HepG2 (cell line): ENCODE results near the gene HCK. TPM values are rescaled to one million over a fixed set of nuclear protein-coding genes. Genes with fewer than 3 reads are reported as not detected.

ENCODE experiments used
- CBFB ChIP-seq: sonication (generic); formaldehyde crosslinking; IDR thresholded peaks from 2 replicates; pipeline ENCODE4 v1.4.0; 2020; ENCODE audit warnings: missing genetic modification reagents
- ERF ChIP-seq: IDR thresholded peaks from 2 replicates; pipeline ENCODE4 v1.6.1; 2018; ENCODE audit warnings: missing biosample characterization, missing genetic modification reagents
- HMGA1 ChIP-seq: sonication (generic); formaldehyde crosslinking; conservative IDR thresholded peaks from 2 replicates; pipeline ENCODE4 v1.4.0; 2020; ENCODE audit warnings: missing genetic modification reagents
- HOXA9 ChIP-seq: sonication (generic); formaldehyde crosslinking; IDR thresholded peaks from 2 replicates; pipeline ENCODE4 v1.8.1; 2022; ENCODE audit warnings: missing genetic modification reagents, mild to moderate bottlenecking, moderate library complexity, borderline replicate concordance
- KLF13 ChIP-seq: sonication (generic); formaldehyde crosslinking; IDR thresholded peaks from 2 replicates; pipeline ENCODE4 v1.4.0; 2020; ENCODE audit warnings: mild to moderate bottlenecking, missing genetic modification reagents
- MAF1 ChIP-seq: sonication (generic); formaldehyde crosslinking; IDR thresholded peaks from 2 replicates; pipeline ENCODE4 v1.5.0; 2020; ENCODE audit warnings: missing genetic modification reagents, borderline replicate concordance
- NCOA2 ChIP-seq: sonication (generic); formaldehyde crosslinking; IDR thresholded peaks from 2 replicates; pipeline ENCODE4 v1.8.0; 2022; ENCODE audit warnings: inconsistent platforms
- NCOA5 ChIP-seq: sonication (generic); formaldehyde crosslinking; IDR thresholded peaks from 2 replicates; pipeline ENCODE4 v1.4.0; 2020; ENCODE audit warnings: missing genetic modification reagents
- NFYC ChIP-seq: IDR thresholded peaks from 2 replicates; pipeline ENCODE4 v1.6.1; 2016; ENCODE audit warnings: missing genetic modification reagents, missing compliant biosample characterization
- NONO ChIP-seq, 2 experiments: fragments of 450-650 bp in 1 of 2; sonication (generic) in 1 of 2; formaldehyde crosslinking in 1 of 2; IDR thresholded peaks in 1 of 2; conservative IDR thresholded peaks in 1 of 2; 2 replicates each; pipeline versions ENCODE4 v1.6.1 to v1.8.0; 2017 to 2022; ENCODE audit warnings: mild to moderate bottlenecking in 1 of 2, missing genetic modification reagents in 1 of 2, moderate library complexity in 1 of 2
- RBM39 ChIP-seq: fragments of 200-400 bp; formaldehyde crosslinking; IDR thresholded peaks from one replicate; pipeline ENCODE4 v1.6.1; 2018; ENCODE audit warnings: antibody characterized with exemption, mild to moderate bottlenecking, low read depth, low read length; ENCODE audit not compliant: poor library complexity, severe bottlenecking
- REL ChIP-seq: sonication (generic); formaldehyde crosslinking; conservative IDR thresholded peaks from 2 replicates; pipeline ENCODE4 v1.8.0; 2022; ENCODE audit warnings: mild to moderate bottlenecking, missing genetic modification reagents, moderate library complexity
- RORA ChIP-seq: sonication (generic); formaldehyde crosslinking; IDR thresholded peaks from 2 replicates; pipeline ENCODE4 v1.5.0; 2020; ENCODE audit warnings: mild to moderate bottlenecking, missing genetic modification reagents, moderate library complexity
- SMAD1 ChIP-seq: sonication (generic); formaldehyde crosslinking; IDR thresholded peaks from 2 replicates; pipeline ENCODE4 v1.4.0; 2020; ENCODE audit warnings: missing genetic modification reagents, low read depth, mild to moderate bottlenecking, borderline replicate concordance
- YY1 ChIP-seq: IDR thresholded peaks from 2 replicates; pipeline ENCODE4 v1.6.1; 2011; ENCODE audit warnings: low read length, low read depth, moderate library complexity, mild to moderate bottlenecking; ENCODE audit not compliant: insufficient read depth, insufficient replicate concordance
- ZBTB7A ChIP-seq: sonication (generic); formaldehyde crosslinking; IDR thresholded peaks from 2 replicates; pipeline ENCODE4 v1.8.0; 2022; ENCODE audit warnings: mild to moderate bottlenecking, missing genetic modification reagents
- ZIK1 ChIP-seq: sonication (generic); formaldehyde crosslinking; IDR thresholded peaks from 2 replicates; pipeline ENCODE4 v1.5.0; 2020; ENCODE audit warnings: mild to moderate bottlenecking, low read depth, missing genetic modification reagents, borderline replicate concordance
- ZNF235 ChIP-seq: sonication (generic); formaldehyde crosslinking; IDR thresholded peaks from 2 replicates; pipeline ENCODE4 v1.8.1; 2023; ENCODE audit warnings: mild to moderate bottlenecking, missing genetic modification reagents, borderline replicate concordance
- ZNF317 ChIP-seq: sonication (generic); formaldehyde crosslinking; IDR thresholded peaks from 2 replicates; pipeline ENCODE4 v1.5.0; 2020; ENCODE audit warnings: mild to moderate bottlenecking, missing genetic modification reagents
- ZNF431 ChIP-seq: sonication (generic); formaldehyde crosslinking; IDR thresholded peaks from 2 replicates; pipeline ENCODE4 v1.9.0; 2022; ENCODE audit warnings: missing genetic modification reagents, low read depth, mild to moderate bottlenecking, borderline replicate concordance
- ZNF713 ChIP-seq: sonication (generic); formaldehyde crosslinking; IDR thresholded peaks from 2 replicates; pipeline ENCODE4 v1.4.0; 2020; ENCODE audit warnings: mild to moderate bottlenecking, missing genetic modification reagents
- ZSCAN25 ChIP-seq: sonication (generic); formaldehyde crosslinking; IDR thresholded peaks from 2 replicates; pipeline ENCODE4 v1.8.0; 2022; ENCODE audit warnings: mild to moderate bottlenecking, missing genetic modification reagents
- polyA plus RNA-seq, 8 experiments: library from polyadenylated mRNA; depleted of rRNA in 3 of 8; stranded (reverse) in 7 of 8; unstranded in 1 of 8; fragments of >200 nt; fragmentation: Illumina TruSeq in 4 of 8; extraction: Trizol in 4 of 8; gene quantifications; 2 replicates each; pipeline versions ENCODE4 v1.2.1 to v1.2.3, GENCODE V29; 2011 to 2016; ENCODE audit warnings: low read depth in 4 of 8, missing spikeins in 1 of 8, mixed read lengths in 1 of 8; ENCODE audit not compliant: insufficient read depth in 1 of 8
- total RNA-seq, 5 experiments: library from RNA; depleted of rRNA; stranded (reverse); fragments of >200 nt; fragmentation: Illumina TruSeq; extraction: Trizol; gene quantifications; 2 replicates each; pipeline ENCODE4 v1.2.3, GENCODE V29; 2016; ENCODE audit warnings: low read depth in 1 of 5
- TF ChIP-seq, protein P1 (sequence below): sonication (generic); formaldehyde crosslinking; IDR thresholded peaks from 2 replicates; pipeline ENCODE4 v1.5.0; 2020; ENCODE audit warnings: missing genetic modification reagents
- TF ChIP-seq, protein P2 (sequence below): sonication (generic); formaldehyde crosslinking; conservative IDR thresholded peaks from 2 replicates; pipeline ENCODE4 v1.4.0; 2020; ENCODE audit warnings: missing genetic modification reagents
- TF ChIP-seq, protein P3 (sequence below): sonication (generic); formaldehyde crosslinking; IDR thresholded peaks from 2 replicates; pipeline ENCODE4 v1.8.0; 2022; ENCODE audit warnings: missing genetic modification reagents, mild to moderate bottlenecking, moderate library complexity, borderline replicate concordance

The HCK gene
- total and polyA plus RNA-seq, 2 of the 13 experiments (the other 11 are each of a cell fraction or from before 2014, with no cell fraction given), result 0.04 TPM; not detected in 1

DNA sequence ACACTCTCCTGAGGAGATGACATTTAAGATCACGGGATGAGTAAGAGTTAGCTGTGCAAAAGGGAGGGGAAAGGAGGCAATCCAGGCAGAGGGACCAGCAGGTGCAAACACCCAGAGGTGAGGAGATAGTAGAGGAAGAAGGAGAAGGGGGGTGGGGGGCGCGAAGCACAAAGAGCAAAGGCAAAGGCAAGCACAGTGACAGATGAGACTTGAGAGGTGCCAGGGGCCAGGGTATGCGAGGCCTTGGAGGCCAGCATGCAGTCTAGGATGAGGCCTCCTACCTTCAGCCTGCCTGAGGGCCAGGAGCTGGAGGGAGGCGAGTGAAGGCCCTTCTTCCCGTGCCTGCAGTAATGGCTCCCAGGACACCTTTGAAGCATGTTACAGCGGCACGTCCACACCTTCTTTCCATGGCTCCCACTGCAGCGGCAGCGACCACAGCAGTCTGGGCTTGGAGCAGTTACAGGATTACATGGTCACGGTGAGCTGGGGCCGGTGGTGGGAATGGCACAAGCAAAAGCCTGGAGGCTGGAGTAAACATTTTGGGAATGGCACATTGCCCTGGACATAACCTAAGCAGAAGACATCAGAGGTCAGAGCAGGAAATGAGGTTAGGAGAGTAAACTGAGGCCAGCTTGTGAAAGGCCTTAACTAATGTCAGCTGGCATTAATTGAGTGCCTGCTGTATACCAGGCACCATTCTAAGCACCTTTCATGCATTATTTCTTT is 23.2 kb upstream of the HCK start (continued):
- TF ChIP-seq YY1, result peak; percentile 82
- no peak for TF ChIP-seq NCOA5
- TF ChIP-seq HMGA1 (CRISPR knock-in tag), result no peak
- TF ChIP-seq HOXA9 (CRISPR knock-in tag), result no peak
- no peak for TF ChIP-seq NCOA2 (CRISPR knock-in tag)
- no peak for TF ChIP-seq ZNF317 (CRISPR knock-in tag)
- TF ChIP-seq ZNF431, result no peak
- no peak for TF ChIP-seq RBM39
- TF ChIP-seq RORA, result no peak
- TF ChIP-seq ZIK1 (CRISPR knock-in tag), result peak; percentile 78; the same call in 1 of the 2 replicates
- TF ChIP-seq SMAD1 (CRISPR knock-in tag), result peak; percentile 86; the same call in 1 of the 2 replicates
- no peak for TF ChIP-seq ZBTB7A (CRISPR knock-in tag)
- TF ChIP-seq, protein P1, sequence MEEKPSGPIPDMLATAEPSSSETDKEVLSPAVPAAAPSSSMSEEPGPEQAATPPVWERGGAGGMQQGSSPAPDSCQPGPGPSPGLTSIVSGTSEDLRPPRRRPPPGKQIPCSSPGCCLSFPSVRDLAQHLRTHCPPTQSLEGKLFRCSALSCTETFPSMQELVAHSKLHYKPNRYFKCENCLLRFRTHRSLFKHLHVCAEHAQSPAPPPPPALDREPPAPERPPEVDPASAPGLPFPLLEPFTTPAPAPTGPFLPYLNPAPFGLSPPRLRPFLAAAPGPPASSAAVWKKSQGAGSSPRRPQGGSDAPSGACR (CRISPR knock-in tag), result peak; percentile 64; the same call in 1 of the 2 replicates
- no peak for TF ChIP-seq NONO (IDR thresholded peaks at IDR 0.05)
- peak; percentile 41; the same call in 1 of the 2 replicates for TF ChIP-seq NONO (CRISPR knock-in tag; conservative IDR thresholded peaks at IDR 0.05)
- TF ChIP-seq ZSCAN25 (CRISPR knock-in tag), result 0 out of 2 replicates have a peak, but pooled peaks have one; percentile 30
- no peak for TF ChIP-seq MAF1
- TF ChIP-seq, protein P2, sequence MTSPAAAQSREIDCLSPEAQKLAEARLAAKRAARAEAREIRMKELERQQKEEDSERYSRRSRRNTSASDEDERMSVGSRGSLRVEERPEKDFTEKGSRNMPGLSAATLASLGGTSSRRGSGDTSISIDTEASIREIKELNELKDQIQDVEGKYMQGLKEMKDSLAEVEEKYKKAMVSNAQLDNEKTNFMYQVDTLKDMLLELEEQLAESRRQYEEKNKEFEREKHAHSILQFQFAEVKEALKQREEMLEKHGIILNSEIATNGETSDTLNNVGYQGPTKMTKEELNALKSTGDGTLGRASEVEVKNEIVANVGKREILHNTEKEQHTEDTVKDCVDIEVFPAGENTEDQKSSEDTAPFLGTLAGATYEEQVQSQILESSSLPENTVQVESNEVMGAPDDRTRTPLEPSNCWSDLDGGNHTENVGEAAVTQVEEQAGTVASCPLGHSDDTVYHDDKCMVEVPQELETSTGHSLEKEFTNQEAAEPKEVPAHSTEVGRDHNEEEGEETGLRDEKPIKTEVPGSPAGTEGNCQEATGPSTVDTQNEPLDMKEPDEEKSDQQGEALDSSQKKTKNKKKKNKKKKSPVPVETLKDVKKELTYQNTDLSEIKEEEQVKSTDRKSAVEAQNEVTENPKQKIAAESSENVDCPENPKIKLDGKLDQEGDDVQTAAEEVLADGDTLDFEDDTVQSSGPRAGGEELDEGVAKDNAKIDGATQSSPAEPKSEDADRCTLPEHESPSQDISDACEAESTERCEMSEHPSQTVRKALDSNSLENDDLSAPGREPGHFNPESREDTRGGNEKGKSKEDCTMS (CRISPR knock-in tag), result no peak
- TF ChIP-seq KLF13, result peak; percentile 90; the same call in 1 of the 2 replicates
- TF ChIP-seq REL (CRISPR knock-in tag), result no peak
- TF ChIP-seq NFYC (CRISPR knock-in tag), result no peak
- no peak; the same call in 1 of the 2 replicates for TF ChIP-seq ZNF713 (CRISPR knock-in tag)
- TF ChIP-seq ZNF235, result no peak
- TF ChIP-seq, protein P3, sequence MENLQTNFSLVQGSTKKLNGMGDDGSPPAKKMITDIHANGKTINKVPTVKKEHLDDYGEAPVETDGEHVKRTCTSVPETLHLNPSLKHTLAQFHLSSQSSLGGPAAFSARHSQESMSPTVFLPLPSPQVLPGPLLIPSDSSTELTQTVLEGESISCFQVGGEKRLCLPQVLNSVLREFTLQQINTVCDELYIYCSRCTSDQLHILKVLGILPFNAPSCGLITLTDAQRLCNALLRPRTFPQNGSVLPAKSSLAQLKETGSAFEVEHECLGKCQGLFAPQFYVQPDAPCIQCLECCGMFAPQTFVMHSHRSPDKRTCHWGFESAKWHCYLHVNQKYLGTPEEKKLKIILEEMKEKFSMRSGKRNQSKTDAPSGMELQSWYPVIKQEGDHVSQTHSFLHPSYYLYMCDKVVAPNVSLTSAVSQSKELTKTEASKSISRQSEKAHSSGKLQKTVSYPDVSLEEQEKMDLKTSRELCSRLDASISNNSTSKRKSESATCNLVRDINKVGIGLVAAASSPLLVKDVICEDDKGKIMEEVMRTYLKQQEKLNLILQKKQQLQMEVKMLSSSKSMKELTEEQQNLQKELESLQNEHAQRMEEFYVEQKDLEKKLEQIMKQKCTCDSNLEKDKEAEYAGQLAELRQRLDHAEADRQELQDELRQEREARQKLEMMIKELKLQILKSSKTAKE (CRISPR knock-in tag), result no peak
- peak; percentile 76; the same call in 1 of the 2 replicates for TF ChIP-seq ERF (CRISPR knock-in tag)
- no peak for TF ChIP-seq CBFB (CRISPR knock-in tag)
